ENCODE data around the gene NCKAP1.

Gene NCKAP1

DNA sequence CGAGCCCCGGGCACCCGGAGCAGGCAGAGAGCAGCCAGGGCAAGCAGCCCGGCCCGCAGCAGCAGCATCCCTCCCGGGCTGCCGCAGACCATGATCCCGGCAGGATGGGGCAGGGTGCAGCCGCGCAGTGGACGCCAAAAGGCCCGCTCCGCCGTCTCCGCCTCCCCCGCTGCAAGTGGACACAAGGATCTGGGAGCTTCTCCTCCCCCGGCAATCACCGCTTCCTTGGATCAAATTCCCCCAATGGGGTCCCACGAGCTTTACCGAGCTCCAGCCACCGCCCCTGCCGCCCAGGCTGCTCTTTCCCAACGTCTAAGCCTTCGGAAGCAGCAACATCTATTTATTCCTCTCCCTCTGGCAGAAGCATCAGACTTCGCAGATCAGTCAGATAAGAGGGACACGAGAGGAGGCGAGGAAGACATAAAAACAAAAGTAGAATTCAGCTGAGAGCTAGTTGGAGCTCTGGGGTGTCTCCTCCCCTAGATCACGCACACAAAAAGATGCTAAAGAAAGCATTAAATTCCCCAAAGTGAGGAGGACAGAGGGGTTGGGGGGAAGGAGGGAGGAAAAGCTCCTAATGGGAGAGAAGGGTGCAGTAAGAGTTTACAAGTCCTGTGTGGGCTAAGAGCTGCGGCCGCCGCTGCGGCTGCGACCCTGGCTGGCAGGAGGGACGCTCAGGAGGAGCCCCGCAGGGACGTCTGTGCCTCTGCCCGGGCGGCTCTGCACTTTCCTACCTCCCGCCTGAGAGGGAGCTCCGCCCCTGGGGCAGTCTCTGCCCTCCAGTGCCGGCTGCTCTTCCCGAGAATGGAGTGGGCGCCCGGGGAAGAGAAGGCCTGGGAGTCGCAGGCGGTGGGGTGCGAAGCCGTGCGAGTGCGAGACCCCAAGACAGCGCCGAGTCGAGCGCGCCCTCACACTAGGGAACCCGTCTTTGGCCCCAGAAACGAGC lies 171.5 kb downstream of the NCKAP1 start, which contains the start of gene FRZB:
Gene FRZB, minus strand, starts transcription at position 177 of the 946 bp plus-strand sequence. Its CDS starts 85 bp downstream, at position 92.
- peak; percentile 10 for DNase-seq

DNA sequence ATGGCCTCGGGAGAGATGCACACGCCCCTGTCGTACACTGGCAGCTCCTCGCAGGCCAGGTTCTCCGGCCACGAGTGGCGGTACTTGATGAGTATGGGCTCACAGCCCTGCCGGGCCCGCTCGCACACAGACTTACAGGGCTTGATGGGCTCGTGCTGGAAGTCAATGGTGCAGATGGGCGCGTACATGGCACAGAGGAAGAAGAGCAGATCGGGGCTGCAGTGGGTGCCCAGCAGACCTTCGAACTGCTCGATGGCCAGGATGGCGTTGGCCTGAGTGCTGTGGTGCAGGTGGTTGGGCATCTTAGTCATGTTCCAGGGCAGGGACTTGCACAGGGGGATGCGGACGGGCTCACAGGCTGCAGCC lies 172.2 kb downstream of the NCKAP1 start:
- DNase-seq, result no peak

DNA sequence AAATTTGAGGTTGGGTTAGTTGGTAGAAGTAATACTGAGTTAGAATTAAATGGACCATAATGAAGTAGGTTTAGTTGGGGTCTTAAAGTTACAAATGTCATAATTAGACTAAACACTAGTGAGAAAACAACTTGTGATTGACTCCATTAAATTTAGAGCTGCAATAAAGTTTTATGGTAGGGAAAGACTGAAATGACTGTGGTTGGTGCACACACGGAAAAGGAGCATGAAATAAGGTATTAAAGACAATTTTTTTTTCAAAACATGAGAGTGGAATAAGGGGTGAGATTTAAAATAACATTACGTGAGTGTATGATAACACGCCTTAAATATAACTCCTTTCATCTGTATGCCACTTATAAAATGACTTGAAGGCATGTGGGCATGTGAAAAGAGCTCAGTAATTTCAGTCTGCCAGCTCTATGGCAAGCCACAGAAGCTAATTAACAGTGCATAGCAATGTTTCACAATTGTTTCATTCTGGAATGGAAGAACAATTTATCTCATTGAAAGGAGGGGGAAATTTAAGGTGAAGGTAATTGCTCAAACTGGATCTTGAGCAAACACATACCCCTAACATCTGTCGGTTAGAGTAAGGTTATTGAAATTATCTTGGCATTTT lies 173.2 kb downstream of the NCKAP1 start:
- no peak for DNase-seq

DNA sequence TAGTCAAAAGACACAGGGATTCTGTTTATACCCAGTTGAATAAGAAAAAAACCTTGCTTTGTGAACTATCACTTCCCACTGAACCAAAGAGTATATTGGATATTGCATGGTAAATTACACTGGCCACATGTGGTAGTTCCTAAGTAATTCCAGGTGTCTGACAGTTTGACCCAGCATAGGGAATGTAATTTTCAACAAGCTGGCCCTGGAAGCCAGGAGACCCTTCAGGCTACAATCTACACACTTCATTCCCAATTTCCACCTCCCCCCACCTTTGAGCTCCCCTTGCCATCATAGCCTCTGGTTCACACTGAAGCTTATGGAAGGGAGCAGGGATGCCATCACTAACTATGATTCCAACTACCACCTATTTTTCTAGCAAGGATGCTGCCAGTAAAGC lies 174.6 kb downstream of the NCKAP1 start:
- no peak for DNase-seq

DNA sequence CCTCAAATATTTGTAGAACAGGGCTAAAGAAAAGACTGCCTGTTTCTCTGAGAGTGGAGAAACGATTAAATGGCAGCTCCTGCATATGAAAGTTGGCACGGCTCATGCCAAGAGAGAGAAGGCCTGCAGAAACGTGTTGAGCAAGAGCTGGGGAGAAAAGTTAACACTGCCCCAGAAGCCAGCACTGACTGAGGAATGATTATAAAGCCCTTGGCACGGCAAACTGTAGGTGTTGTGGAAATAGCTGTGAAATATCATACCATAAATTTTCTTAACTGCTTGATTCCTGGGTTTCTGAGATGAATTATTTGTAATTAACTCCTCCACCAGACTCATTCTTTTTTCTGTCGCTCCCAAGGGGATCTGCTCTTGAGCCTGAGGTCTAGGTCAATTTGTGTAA lies 176.2 kb downstream of the NCKAP1 start:
- DNase-seq, result peak; percentile 8

DNA sequence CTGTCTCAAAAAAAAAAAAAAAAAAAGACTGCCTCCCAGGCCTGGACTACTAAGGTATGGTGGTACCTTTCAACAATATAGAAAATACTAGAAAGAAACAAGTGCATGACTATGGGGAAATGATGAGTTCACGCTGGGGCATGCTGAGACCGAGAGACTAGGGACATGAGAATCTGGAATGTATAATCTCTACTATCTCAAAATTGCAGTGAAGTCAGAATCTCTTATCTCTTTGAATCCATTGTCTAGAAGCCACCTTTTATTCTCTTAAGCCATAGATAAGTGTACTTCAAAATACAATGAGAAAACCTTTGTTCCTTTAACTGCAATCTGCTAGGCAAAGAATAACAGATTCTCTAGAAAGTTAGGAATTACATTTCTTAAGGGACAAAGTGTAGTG lies 177.4 kb downstream of the NCKAP1 start:
- DNase-seq, result no peak
